Skin epidermis (tissue), 12 donors: ENCODE measurements around the gene NDUFC1.
"Not testable (repeated sequence)": the region's sequence is repeated elsewhere in the genome, so short reads cannot be mapped to it uniquely, and the experiment has no call there.

Experiments
- H3K27ac ChIP-seq, 21 experiments: fragments of 200-600 bp; sonication (generic) in 11 of 21; one replicate each; pipeline ENCODE4 v1.5.0; 2020; ENCODE audit warnings: mild to moderate bottlenecking in 3 of 21, inconsistent platforms in 2 of 21, moderate library complexity in 2 of 21
- H3K4me3 ChIP-seq, 7 experiments: fragments of 200-600 bp; sonication (generic) in 2 of 7; one replicate each; pipeline ENCODE4 v1.5.0; 2020; ENCODE audit warnings: inconsistent platforms in 2 of 7, mild to moderate bottlenecking in 2 of 7, moderate library complexity in 1 of 7

Gene NDUFC1

GRCh38 chr4:139301821-139302611 is at the start of gene NDUFC1:
TSS of gene NDUFC1 (minus strand) at chr4:139302477. CDS start at chr4:139295798, 6,679 bp downstream.
- peak within 1 kb of the TSS; percentile 77 to 99 (median 93) for H3K27ac ChIP-seq
- peak within 1 kb of the TSS; percentile 83 to 100 (median 96) for H3K4me3 ChIP-seq

- Histone ChIP-seq H3K27ac (no peak overlapping the region), H3K4me3 (no peak overlapping the region)
Measured at GRCh38 chr4:139337612-139338011, 35.3 kb upstream of the NDUFC1 start.

- Histone ChIP-seq H3K27ac (no peak overlapping the region), H3K4me3 (no peak overlapping the region)
Measured at GRCh38 chr4:139333046-139333445, 30.8 kb upstream of the NDUFC1 start.

GRCh38 chr4:139331185-139331584 is 28.9 kb upstream of the NDUFC1 start:
- H3K4me3 ChIP-seq, result no peak overlapping the region
- H3K27ac ChIP-seq, result no peak overlapping the region

GRCh38 chr4:139330283-139330682 is 28.0 kb upstream of the NDUFC1 start:
- no peak overlapping the region for H3K27ac ChIP-seq
- H3K4me3 ChIP-seq, result no peak overlapping the region

GRCh38 chr4:139329665-139330200 is 27.5 kb upstream of the NDUFC1 start:
- no peak overlapping the region for H3K4me3 ChIP-seq
- no peak overlapping the region for H3K27ac ChIP-seq

- H3K4me3 ChIP-seq, result no peak overlapping the region
- no peak overlapping the region for H3K27ac ChIP-seq
Measured at GRCh38 chr4:139324620-139325019, 22.3 kb upstream of the NDUFC1 start.

- H3K4me3 ChIP-seq, H3K27ac ChIP-seq: not testable (repeated sequence)
Measured at GRCh38 chr4:139322541-139322940, 20.3 kb upstream of the NDUFC1 start.

GRCh38 chr4:139322070-139322469 is 19.8 kb upstream of the NDUFC1 start:
- H3K27ac ChIP-seq, H3K4me3 ChIP-seq: not testable (repeated sequence)

- Histone ChIP-seq H3K4me3 (no peak overlapping the region), H3K27ac (no peak overlapping the region)
Measured at GRCh38 chr4:139319571-139319970, 17.3 kb upstream of the NDUFC1 start.

- no peak overlapping the region for H3K4me3 ChIP-seq
- no peak overlapping the region for H3K27ac ChIP-seq
Measured at GRCh38 chr4:139317635-139318034, 15.4 kb upstream of the NDUFC1 start.

- no peak overlapping the region for H3K27ac ChIP-seq
- no peak overlapping the region for H3K4me3 ChIP-seq
Measured at GRCh38 chr4:139316733-139317132, 14.5 kb upstream of the NDUFC1 start.

- Histone ChIP-seq H3K4me3 (no peak overlapping the region), H3K27ac (peak overlapping the region in 1 of 21 experiments; percentile 9)
Measured at GRCh38 chr4:139315221-139315675, 13.0 kb upstream of the NDUFC1 start.

- H3K27ac ChIP-seq, result no peak overlapping the region
- H3K4me3 ChIP-seq, result no peak overlapping the region
Measured at GRCh38 chr4:139314047-139314800, 11.9 kb upstream of the NDUFC1 start.

- H3K4me3 ChIP-seq, result not testable (repeated sequence)
- peak overlapping the region in 2 of 21 experiments; percentile 39 to 44 for H3K27ac ChIP-seq
Measured at GRCh38 chr4:139313414-139313813, 11.1 kb upstream of the NDUFC1 start.

GRCh38 chr4:139312552-139313332 is 10.5 kb upstream of the NDUFC1 start:
- H3K27ac ChIP-seq, result peak overlapping the region in 2 of 21 experiments; percentile 44 to 46
- no peak overlapping the region for H3K4me3 ChIP-seq

GRCh38 chr4:139311909-139312308 is 9.6 kb upstream of the NDUFC1 start:
- no peak overlapping the region for H3K4me3 ChIP-seq
- H3K27ac ChIP-seq, result peak overlapping the region in 1 of 21 experiments; percentile 46

GRCh38 chr4:139304920-139305319 is 2.6 kb upstream of the NDUFC1 start:
- no peak overlapping the region for H3K27ac ChIP-seq
- H3K4me3 ChIP-seq, result no peak overlapping the region

GRCh38 chr4:139301113-139301820 is 1.0 kb downstream of the NDUFC1 start, which contains the start of gene NAA15:
TSS of gene NAA15 (plus strand) at chr4:139301505. CDS start at chr4:139301778, 273 bp downstream.
- peak within 1 kb of the TSS; percentile 77 to 99 (median 93) for H3K27ac ChIP-seq
- H3K4me3 ChIP-seq, result peak within 1 kb of the TSS; percentile 83 to 100 (median 96)
